Measurements from ENCODE around the gene CYP2W1.
"Not testable (repeated sequence)": the region's sequence is repeated elsewhere in the genome, so short reads cannot be mapped to it uniquely, and the experiment has no call there.

CYP2W1 gene

DNA sequence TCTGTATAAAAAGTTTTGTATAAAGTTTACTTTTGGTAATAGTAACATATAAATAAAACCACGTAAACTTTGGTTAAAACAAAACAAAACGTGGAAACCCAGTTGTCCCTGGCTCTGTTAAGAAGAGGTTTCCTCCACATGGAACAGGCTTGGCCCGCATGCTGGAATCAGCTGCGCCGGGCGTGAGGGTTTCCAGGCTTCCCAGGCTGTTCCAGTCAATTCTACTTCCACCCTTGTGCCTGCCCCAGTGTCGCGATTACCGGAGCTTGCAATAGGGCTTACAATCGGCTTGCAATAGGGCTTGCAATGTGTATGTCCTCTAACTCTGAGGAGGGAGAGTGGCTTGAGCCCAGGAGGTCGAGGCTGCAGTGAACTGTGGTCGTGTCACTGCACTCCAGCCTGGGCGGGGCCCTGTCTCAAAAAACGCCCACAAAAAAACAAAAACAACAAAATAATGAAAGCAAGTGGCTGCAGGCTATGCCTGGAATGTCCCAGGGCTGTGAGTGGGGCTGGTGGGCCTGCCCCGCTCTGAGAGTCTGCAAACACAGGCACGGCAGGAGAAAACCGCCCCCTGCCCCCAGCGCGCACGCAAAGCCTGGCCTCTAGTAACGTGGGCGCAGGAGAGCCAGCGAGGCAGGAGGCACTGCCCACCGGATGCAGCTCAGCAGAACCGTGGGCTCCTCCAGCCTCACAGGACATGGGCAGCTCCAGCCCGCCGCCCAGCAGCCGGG lies 16.3 kb downstream of the CYP2W1 start:
- no peak for DNase-seq (ENCODE audit: low spot score)

DNA sequence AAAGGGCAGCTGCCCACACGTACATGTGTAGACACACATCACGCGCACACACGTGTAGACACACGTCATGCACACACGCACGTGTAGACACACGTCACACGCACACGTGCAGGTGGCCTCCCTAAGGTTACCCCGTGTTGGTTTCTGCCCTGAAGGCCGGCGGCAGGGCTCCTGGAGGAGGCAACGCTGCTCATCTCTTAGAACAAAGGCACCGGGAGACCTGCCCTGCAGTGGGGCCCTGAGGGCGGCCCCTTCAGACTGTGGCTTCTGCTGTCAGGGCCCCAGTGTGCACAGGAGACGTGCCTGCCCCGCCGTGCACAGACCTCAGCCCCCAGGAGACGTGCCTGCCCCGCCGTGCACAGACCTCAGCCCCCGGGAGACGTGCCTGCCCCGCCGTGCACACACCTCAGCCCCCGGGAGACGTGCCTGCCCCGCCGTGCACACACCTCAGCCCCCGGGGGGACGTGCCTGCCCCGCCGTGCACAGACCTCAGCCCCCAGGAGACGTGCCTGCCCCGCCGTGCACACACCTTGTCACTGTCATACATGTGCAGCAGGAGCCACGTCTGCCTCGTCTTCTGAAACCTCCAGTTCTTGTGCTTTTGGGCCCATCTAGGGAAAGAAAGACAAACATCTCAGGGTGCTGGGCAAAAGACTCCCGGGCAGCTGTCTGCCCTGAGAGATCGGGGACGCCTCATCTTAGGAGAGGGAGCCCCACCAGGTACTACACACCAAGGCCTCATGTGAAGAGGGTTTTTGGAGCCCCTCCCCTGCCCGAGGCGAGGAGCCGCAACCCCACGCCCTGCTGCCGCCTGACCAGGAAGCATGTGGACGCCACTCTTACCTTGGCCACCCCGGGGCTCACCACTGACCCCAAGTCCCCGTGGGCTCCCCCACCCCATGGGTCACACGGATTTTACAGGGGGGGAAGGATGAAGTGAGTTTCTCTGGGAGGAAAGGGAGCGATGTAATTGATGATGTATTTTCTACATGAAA lies 17.3 kb downstream of the CYP2W1 start:
- no peak for DNase-seq (ENCODE audit: low spot score)

DNA sequence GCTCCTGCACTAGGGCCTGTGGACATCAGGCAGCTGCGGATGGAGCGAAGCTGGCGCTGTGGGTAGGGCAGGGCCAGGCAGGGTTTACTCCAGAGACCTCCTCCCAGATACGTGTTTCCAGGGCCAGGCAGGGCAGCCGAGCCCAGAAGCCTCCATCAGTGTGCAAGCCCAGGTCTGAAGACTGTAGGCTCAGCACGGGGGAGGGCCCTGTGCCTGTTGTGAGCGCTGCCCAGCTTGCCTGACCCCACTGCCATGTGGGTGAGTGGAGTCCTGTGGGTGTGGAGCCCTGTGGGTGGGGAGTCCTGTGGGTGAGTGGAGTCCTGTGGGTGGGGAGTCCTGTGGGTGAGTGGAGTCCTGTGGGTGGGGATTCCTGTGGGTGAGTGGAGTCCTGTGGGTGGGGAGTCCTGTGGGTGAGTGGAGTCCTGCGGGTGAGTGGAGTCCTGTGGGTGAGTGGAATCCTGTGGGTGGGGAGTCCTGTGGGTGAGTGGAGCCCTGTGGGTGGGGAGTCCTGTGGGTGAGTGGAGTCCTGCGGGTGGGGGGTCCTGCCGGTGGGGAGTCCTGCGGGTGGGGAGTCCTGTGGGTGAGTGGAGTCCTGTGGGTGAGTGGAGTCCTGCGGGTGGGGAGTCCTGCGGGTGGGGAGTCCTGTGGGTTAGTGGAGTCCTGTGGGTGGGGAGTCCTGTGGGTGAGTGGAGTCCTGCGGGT lies 18.2 kb downstream of the CYP2W1 start:
- not testable (repeated sequence) for DNase-seq (ENCODE audit: low spot score)

DNA sequence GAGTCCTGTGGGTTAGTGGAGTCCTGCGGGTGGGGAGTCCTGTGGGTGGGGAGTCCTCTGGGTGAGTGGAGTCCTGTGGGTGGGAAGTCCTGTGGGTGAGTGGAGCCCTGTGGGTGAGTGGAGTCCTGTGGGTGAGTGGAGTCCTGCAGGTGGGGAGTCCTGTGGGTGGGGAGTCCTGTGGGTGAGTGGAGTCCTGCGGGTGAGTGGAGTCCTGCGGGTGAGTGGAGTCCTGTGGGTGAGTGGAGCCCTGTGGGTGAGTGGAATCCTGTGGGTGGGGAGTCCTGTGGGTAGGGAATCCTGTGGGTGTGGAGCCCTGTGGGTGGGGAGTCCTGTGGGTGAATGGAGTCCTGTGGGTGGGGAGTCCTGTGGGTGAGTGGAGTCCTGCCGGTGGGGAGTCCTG lies 19.0 kb downstream of the CYP2W1 start:
- not testable (repeated sequence) for DNase-seq (ENCODE audit: low spot score)

DNA sequence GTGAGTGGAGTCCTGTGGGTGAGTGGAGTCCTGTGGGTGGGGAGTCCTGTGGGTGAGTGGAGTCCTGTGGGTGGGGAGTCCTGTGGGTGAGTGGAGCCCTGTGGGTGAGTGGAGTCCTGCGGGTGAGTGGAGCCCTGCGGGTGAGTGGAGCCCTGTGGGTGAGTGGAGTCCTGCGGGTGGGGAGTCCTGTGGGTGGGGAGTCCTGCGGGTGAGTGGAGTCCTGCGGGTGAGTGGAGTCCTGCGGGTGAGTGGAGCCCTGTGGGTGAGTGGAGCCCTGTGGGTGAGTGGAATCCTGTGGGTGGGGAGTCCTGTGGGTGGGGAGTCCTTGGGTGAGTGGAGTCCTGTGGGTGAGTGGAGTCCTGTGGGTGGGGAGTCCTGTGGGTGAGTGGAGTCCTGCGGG lies 19.5 kb downstream of the CYP2W1 start:
- DNase-seq (ENCODE audit: low spot score), result not testable (repeated sequence)

DNA sequence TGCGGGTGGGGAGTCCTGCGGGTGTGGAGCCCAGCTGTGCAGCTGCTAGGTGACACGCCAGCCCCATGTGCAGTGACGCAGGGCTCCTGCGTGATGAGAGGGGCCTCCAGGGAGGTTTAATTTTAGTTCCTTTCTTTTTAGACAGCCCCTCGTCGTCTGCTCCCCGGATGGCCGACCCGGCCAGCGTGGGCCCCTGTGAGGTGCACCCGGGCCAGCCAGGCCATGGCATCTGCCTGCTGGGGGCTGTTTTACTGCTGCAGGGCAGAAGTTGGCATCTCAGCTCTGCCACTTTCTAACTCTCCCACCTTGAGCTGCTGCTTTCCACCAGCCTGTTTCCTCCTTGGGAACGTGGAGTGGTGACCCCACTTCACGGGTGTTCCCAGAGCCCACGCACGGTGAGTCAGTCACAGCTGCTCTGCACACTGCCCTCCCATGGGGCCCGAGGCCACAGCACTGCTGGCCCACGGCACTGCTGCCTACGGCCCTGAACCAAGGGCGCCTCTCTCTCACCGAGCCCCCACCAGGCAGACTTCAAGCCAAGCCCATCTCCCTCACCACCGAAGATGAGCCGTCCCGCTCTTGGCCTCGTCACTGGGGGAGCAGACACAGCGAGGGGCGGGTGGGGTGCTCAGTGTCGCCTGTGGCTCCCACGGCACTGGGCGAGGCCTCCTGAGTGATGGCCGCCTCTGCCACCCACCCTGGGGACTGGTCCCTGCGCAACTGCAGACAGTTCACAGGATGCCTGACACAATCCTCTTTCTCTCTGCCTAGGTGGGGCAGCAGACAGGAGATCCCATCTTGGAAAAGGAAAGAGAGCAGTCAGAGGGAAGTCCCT lies 21.3 kb downstream of the CYP2W1 start:
- no peak for DNase-seq (ENCODE audit: low spot score)

DNA sequence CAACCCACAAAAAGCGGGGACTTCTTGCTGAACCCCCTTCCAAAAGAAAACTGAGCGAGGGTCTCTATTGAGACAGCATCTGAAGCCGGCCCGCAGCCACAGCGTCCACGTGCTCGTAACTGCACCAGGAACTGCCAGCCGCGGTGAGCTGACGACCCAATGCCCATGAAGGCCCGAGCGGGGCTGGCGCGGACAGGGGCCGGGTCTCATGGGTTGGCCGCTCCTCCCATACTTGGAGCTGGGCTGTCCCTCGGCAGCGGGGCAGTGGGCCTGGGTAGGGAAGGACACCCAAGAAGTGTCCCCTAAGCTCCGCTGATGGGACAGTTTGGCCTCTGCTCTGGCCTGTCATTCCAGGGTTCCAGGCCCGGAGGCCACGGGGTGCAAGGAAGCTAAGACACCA lies 22.3 kb downstream of the CYP2W1 start:
- DNase-seq (ENCODE audit: low spot score), result no peak

DNA sequence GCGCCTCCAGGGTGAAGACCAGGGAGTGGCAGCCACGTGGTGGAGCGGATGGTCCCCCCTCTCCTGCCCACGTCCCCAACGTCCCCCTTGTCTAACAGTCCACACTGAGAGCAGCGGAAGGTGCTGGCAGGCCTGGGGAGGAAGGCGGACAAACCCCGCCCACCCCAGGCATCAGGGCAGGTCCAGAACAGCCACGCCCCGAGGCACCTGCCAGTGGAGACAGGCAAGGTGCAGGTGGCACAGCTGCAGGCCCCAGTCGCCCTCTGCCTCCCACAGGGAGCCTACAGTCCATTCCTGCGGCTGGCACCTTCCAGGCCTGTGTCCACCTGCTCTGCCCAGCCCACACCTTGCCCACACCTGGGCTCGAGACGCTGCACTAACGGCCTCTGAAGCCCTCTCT lies 24.9 kb downstream of the CYP2W1 start:
- DNase-seq (ENCODE audit: low spot score), result no peak

DNA sequence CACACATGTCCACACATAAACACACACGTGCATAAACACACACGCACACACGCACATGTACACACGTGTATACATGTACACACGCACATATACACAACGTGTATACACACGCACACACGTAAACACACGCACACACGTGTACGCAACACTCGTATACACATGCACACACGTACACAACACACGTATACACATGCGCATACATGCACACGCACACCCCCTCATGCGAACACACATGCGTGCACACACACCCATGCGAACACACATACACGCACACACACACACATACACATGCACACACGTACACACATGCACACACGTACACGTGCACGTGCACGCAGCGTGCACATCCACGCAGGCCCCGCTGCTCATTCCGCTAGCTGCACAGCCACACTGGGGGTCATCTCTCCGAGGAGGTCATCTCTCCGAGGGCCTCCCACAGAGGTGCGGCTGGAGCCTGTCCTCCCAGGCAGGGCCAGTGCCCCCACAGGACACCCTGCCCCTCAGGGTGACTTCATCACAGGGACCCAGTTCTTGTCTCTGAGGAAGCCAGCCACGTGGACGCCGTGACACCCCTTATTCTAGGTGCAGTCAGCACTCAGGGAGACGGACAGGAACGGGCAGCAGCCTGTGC lies 25.9 kb downstream of the CYP2W1 start:
- no peak for DNase-seq (ENCODE audit: low spot score)

DNA sequence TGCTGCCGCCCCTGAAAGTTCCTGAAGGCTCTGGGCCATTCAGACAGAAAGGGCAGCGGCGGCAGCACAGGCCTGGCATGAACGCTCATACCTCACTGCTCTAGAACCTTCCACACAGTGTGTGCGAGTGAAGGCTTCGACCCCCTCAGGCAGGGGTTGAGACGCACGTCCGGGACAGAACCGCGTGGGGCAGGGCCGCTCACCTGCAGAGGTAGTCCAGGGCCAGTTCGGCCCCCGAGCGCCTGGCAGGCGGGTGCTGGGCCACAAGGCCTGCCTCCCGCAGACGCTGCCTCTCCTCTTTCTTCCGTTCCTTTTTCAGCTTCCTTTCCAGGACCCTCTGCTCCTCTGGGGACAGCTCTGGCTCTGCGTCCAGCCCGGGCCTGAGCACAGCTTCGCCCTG lies 26.8 kb downstream of the CYP2W1 start:
- no peak for DNase-seq (ENCODE audit: low spot score)

DNA sequence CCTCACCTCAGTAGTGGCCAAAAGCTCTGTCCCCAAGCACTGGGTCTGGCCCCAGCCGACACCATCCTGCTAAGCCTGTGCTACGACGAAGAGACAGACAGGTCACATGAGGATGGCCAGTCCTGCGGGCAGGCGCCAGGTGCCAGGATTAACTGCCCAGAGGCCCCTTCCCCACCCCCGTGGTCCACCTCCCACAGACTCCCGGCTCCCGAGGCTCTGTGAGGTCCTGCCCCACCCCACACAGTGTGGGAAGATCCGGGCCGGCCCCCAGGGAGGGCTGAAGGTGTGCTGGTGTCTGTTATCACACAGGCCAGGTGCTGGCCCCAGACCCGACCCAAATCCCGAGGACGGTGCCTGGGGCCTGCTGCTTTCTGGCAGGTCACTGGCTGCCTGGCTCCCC lies 27.2 kb downstream of the CYP2W1 start:
- no peak for DNase-seq (ENCODE audit: low spot score)

DNA sequence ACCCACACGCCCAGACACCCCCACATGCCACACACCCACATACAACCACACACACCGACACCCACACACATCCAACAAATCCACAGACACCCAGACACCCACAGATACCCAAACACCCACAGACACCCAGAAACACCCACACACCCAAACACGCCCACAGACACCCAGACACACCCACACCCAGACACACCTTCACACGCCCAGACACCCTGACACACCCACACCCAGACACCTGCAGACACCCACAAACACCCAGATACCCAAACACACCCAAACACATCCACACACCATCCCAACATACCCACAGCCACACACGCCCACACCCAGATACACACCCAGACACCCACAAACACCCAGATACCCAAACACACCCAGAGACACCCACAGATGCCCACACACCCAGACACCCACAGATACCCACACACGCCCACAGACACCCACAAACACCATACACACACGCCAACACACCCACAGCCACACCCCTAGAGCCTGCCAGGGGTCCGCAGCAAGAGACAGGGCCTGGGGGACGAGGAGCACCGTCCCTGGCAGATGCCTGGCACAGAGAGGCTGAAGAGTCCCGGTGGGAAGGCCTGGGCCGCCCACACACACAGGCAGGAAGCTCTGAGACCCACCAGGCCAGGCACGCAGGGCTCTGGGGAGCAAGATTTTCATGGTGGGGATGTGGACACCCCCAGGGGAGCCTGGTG lies 28.5 kb downstream of the CYP2W1 start:
- DNase-seq (ENCODE audit: low spot score), result peak; percentile 26

DNA sequence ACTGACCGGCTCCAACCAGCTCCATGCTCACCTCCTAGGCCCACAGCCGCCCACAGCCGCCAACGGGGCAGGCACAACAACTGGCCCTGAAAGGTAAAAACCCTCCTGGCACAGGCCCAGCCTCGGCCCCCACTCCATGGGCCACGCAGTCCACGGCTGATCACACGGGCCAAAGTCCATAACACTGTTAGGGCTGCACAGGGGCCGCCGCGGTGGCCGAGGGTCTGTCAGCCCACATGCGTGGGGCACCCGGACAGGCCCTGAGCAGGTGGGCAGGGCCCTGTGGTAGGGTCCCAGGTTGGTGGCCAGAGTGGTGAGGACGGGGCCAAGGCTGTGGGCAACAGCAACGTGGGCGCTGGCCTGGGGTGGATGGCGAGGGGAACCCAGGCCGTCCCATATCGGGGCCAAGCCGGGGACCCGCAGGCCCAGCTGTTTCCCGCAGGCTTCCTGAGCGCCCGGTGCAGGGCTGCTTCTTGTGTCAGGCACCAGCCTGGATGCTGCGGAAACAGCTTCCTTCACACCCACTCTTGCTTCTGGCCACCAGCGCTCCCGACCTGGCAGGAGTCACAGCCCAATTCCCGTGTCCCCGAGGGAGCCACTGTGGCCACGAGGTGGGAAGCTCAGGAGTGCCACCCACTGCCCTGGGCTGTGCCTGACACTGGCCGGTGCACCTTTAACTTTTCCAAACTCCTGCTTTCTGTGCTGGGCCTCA lies 29.2 kb downstream of the CYP2W1 start:
- no peak for DNase-seq (ENCODE audit: low spot score)

DNA sequence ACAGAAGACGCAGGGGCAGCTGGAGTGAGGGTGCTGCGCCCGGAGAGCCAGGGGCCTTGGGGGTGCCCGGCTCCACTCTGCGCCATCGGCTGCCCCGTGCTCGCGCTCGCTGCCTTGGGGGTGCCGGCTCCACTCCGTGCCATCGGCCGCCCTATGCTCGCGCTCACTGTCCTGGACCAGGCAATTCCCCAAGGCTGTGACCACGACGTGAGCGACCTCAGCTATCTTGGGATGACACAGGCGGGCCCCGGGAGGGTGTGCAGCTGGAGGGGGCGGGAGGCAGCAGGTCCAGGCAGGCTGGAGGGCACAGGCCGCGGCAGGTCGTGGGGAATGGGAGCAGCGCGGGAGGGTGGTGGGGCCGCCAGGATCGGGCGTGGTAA lies 29.7 kb downstream of the CYP2W1 start:
- no peak for DNase-seq (ENCODE audit: low spot score)

DNA sequence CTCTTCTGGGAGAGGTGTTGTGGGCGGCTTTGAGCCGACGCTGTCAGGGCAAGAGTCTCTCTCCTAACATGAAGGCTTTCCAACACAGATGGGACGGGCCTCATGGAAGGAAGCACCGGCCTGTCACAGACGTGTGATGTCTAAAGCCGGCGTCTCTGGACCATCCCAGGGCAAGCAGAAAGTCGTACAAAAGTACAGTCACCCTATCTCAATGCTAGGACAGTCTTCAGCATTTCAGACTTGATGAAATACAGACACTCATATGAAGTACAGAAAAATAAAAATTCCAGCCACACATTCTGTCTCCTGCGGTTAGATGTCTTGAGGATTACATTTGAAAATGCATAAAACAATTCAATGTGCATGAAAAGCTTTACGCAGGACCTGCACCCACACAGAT lies 30.6 kb downstream of the CYP2W1 start:
- DNase-seq (ENCODE audit: low spot score), result no peak

DNA sequence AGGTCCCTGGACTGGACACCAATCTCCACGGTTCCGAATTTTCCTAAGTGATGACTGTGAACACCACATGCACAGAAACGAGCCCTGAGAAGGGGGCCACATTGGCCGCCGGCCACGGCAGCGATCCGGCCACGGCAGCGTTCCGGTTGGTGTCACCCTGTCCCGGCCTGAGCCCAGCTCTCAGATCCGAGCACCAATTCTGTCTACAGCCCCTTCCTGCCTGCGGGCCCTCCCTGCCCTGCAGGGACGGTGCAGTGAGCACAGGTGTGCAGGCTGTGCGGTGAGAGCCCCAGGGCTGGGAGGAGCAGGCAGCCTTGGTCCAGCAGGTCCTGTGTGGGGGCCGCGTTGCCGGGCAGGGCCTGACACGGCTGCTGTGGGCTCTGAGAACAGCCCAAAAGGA lies 31.7 kb downstream of the CYP2W1 start:
- DNase-seq (ENCODE audit: low spot score), result no peak

DNA sequence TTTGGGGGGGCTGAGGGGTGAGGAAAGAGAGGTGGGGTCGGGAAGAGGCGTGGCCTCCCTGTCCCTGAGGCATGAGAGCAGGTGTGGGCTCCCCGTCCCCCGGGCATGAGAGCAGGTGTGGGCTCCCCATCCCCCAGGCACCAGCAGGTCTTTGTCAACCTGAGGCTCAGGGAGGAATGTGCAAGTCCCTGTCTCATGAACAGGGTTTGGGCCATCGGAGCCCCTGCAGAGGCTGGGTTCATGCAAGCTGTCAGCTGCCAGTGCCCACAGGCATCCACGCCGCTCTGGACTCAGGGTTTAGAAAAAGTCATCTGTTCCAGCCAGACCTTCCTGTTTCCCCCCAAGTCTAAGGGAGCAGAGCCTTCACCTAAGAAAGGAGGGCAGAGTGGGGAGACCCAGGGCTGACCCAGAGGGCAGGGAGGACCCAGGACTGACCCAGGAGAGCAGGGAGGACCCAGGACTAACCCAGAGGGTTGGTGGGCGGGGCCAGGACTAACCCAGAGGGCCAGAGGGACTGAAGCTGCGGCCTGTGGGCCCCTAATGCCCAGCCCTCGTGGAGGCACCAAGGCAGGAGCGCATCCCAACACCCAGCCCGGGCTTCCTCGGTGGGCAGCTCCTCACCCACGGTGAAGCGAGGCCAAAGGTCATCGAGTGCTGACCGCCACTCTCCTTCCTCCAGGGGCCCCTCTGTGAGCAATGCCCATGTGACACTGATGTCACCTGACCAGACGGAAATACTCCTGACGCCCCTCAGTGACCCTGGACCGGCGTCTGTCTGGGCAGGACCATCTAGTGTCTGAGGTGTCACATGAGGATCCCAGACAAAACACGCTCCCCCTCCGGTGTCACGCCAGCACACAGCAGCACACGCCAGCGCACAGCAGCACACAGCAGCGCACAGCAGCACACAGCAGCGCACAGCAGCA lies 32.5 kb downstream of the CYP2W1 start:
- DNase-seq (ENCODE audit: low spot score), result no peak

DNA sequence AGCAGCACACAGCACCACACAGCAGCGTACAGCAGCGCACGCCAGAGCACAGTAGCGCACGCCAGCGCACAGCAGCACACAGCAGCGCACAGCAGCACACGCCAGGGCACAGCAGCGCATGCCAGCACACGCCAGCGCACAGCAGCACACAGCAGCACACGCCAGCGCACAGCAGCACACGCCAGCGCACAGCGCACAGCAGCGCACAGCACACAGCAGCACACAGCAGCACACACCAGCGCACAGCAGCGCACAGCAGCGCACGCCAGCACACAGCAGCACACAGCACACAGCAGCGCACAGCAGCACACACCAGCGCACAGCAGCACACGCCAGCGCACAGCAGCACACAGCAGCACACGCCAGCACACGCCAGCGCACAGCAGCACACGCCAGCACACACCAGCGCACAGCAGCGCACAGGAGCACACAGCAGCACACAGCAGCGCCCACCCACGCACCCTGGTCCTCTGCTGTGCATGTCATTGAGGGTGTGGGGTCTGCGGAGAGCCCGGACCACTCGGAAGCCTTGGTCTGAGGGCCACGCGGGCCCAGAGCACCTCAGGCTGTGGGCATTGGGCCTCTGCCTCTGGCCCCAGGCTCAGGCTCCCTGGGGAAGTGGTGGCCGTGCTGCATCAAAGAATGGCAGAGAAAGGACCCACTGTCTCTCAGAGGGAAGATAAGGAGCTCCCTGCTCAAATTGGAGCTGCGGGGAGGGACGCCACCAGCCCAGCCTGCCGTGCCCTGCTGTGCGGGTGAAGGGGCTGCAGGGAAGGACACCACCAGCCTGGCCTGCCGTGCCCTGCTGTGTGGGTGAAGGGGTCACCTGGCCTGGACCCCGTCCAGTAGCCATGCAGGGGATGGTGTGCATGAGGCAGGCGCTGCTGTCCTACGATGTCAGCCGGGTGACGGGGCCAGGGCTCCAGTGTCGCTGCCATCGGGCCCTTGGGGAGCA lies 33.9 kb downstream of the CYP2W1 start:
- no peak for DNase-seq (ENCODE audit: low spot score)
